OCI-LY7 (cell line): ENCODE measurements around the gene ID2.

Experiments
- EZH2phosphoT487 ChIP-seq: fragments of 200-600 bp; sonication (generic); IDR thresholded peaks from 2 replicates; pipeline ENCODE4 v1.6.1; 2018; ENCODE audit warnings: low read depth, borderline replicate concordance, mild to moderate bottlenecking, mixed run types, antibody characterized with exemption, low read length, moderate library complexity, mixed read lengths
- TF ChIP-seq, protein P1 (sequence below): fragments of 200-600 bp; sonication (generic); conservative IDR thresholded peaks from 2 replicates; pipeline ENCODE4 v1.5.1; 2014; ENCODE audit warnings: mild to moderate bottlenecking, antibody characterized with exemption, low read length, moderate library complexity, mixed read lengths

DNA sequence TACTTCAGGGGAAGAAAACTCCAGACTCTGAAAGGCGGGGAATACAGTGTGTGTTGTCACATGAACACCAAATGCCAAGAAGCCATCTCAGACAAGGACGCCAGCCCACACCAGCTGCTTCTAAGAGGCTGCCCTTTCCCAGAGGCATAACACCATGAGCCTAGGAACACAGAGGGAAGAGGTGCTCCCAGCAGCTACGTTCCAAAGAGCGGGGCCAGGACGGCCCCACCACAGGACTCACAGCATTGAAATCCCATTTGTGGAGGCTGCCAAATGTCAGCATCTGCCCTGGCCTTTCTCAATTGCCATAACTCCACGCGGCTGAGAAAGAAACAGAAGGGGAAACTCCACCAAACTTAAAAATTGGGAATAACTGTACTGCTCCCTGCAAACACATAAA lies 20.1 kb upstream of the ID2 start:
- TF ChIP-seq, protein P1, sequence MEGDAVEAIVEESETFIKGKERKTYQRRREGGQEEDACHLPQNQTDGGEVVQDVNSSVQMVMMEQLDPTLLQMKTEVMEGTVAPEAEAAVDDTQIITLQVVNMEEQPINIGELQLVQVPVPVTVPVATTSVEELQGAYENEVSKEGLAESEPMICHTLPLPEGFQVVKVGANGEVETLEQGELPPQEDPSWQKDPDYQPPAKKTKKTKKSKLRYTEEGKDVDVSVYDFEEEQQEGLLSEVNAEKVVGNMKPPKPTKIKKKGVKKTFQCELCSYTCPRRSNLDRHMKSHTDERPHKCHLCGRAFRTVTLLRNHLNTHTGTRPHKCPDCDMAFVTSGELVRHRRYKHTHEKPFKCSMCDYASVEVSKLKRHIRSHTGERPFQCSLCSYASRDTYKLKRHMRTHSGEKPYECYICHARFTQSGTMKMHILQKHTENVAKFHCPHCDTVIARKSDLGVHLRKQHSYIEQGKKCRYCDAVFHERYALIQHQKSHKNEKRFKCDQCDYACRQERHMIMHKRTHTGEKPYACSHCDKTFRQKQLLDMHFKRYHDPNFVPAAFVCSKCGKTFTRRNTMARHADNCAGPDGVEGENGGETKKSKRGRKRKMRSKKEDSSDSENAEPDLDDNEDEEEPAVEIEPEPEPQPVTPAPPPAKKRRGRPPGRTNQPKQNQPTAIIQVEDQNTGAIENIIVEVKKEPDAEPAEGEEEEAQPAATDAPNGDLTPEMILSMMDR, result no peak
- no peak for TF ChIP-seq EZH2phosphoT487
